ENCODE results near the gene MDP1.

MDP1 gene

GRCh38 chr14:24190416-24190815 is 25.4 kb downstream of the MDP1 start:
- Mint-ChIP-seq H3K27me3 (no peaks in the 10 kb centered on the region), H3K4me3 (no peak overlapping the region), H3K4me1 (peaks cover 33% of the 10 kb centered on the region), H3K36me3 (peaks cover 13% of the 10 kb centered on the region), H3K9me3 (no peaks in the 10 kb centered on the region), H3K27ac (no peak overlapping the region)
- no peak for DNase-seq (ENCODE audit: low spot score in 2 of 2)
- ATAC-seq (ENCODE audit: low read depth), result no peak

GRCh38 chr14:24189460-24189859 is 26.4 kb downstream of the MDP1 start:
- DNase-seq (ENCODE audit: low spot score in 2 of 2) (no peak), ATAC-seq (ENCODE audit: low read depth) (no peak)
- no peak overlapping the region for H3K4me3 Mint-ChIP-seq
- peak overlapping the region; percentile 93 for H3K27ac Mint-ChIP-seq
- H3K4me1 Mint-ChIP-seq, result peaks cover 26% of the 10 kb centered on the region
- no peaks in the 10 kb centered on the region for H3K9me3 Mint-ChIP-seq
- H3K27me3 Mint-ChIP-seq, result no peaks in the 10 kb centered on the region
- H3K36me3 Mint-ChIP-seq, result peaks cover 15% of the 10 kb centered on the region

- Mint-ChIP-seq H3K27me3 (no peaks in the 10 kb centered on the region), H3K4me3 (peak overlapping the region; percentile 89), H3K27ac (peak overlapping the region; percentile 93), H3K36me3 (peaks cover 15% of the 10 kb centered on the region), H3K4me1 (peaks cover 21% of the 10 kb centered on the region), H3K9me3 (no peaks in the 10 kb centered on the region)
- DNase-seq (ENCODE audit: low spot score in 2 of 2) (no peak), ATAC-seq (ENCODE audit: low read depth) (no peak)
These were observed 26.8 kb downstream of the MDP1 start for GRCh38 chr14:24189059-24189375.

GRCh38 chr14:24188251-24189058 is 27.4 kb downstream of the MDP1 start, which contains the start of gene IPO4:
Gene IPO4 (minus strand): TSS chr14:24188816. CDS start chr14:24188787, 29 bp downstream.
- DNase-seq (ENCODE audit: low spot score in 2 of 2) (peak; percentile 82 to 89), ATAC-seq (ENCODE audit: low read depth) (peak; percentile 97)
- H3K27ac Mint-ChIP-seq, result peak within 1 kb of the TSS; percentile 93
- peaks cover 20% of the 10 kb centered on the region for H3K4me1 Mint-ChIP-seq
- H3K9me3 Mint-ChIP-seq, result no peaks in the 10 kb centered on the region
- peak within 1 kb of the TSS; percentile 89 for H3K4me3 Mint-ChIP-seq
- no peaks in the 10 kb centered on the region for H3K27me3 Mint-ChIP-seq
- peaks cover 15% of the 10 kb centered on the region for H3K36me3 Mint-ChIP-seq

GRCh38 chr14:24187539-24187915 is 28.3 kb downstream of the MDP1 start:
- DNase-seq (ENCODE audit: low spot score in 2 of 2) (no peak), ATAC-seq (ENCODE audit: low read depth) (no peak)
- peak overlapping the region; percentile 93 for H3K27ac Mint-ChIP-seq
- no peaks in the 10 kb centered on the region for H3K27me3 Mint-ChIP-seq
- H3K9me3 Mint-ChIP-seq, result no peaks in the 10 kb centered on the region
- H3K4me3 Mint-ChIP-seq, result peak overlapping the region; percentile 89
- peaks cover 19% of the 10 kb centered on the region for H3K4me1 Mint-ChIP-seq
- peaks cover 12% of the 10 kb centered on the region for H3K36me3 Mint-ChIP-seq

- H3K27ac Mint-ChIP-seq, result peak overlapping the region; percentile 40
- ATAC-seq (ENCODE audit: low read depth), result no peak
- peak overlapping the region; percentile 75 for H3K4me3 Mint-ChIP-seq
- no peaks in the 10 kb centered on the region for H3K27me3 Mint-ChIP-seq
- H3K4me1 Mint-ChIP-seq, result peaks cover 18% of the 10 kb centered on the region
- H3K9me3 Mint-ChIP-seq, result no peaks in the 10 kb centered on the region
- no peak for DNase-seq (ENCODE audit: low spot score in 2 of 2)
- H3K36me3 Mint-ChIP-seq, result peaks cover 10% of the 10 kb centered on the region
These were observed 28.9 kb downstream of the MDP1 start for GRCh38 chr14:24186831-24187538.

- Mint-ChIP-seq H3K9me3 (no peaks in the 10 kb centered on the region), H3K4me3 (no peak overlapping the region), H3K4me1 (peaks cover 21% of the 10 kb centered on the region), H3K27ac (peak overlapping the region; percentile 62), H3K27me3 (no peaks in the 10 kb centered on the region), H3K36me3 (peaks cover 16% of the 10 kb centered on the region)
- no peak for ATAC-seq (ENCODE audit: low read depth)
- no peak for DNase-seq (ENCODE audit: low spot score in 2 of 2)
These were observed 30.1 kb downstream of the MDP1 start for GRCh38 chr14:24185741-24186140.

- Mint-ChIP-seq H3K36me3 (peaks cover 16% of the 10 kb centered on the region), H3K27me3 (no peaks in the 10 kb centered on the region), H3K4me1 (peaks cover 20% of the 10 kb centered on the region), H3K27ac (no peak overlapping the region), H3K9me3 (no peaks in the 10 kb centered on the region), H3K4me3 (no peak overlapping the region)
- DNase-seq (ENCODE audit: low spot score in 2 of 2), result no peak
- ATAC-seq (ENCODE audit: low read depth), result no peak
These were observed 30.8 kb downstream of the MDP1 start for GRCh38 chr14:24185026-24185425.

GRCh38 chr14:24184104-24184970 is 31.5 kb downstream of the MDP1 start:
- Mint-ChIP-seq H3K27ac (no peak overlapping the region), H3K4me3 (no peak overlapping the region)
- ATAC-seq (ENCODE audit: low read depth), result no peak

GRCh38 chr14:24183014-24183481 is 32.8 kb downstream of the MDP1 start:
- Mint-ChIP-seq H3K4me1 (peaks cover 18% of the 10 kb centered on the region), H3K27ac (no peak overlapping the region), H3K27me3 (no peaks in the 10 kb centered on the region), H3K36me3 (peaks cover 13% of the 10 kb centered on the region), H3K4me3 (no peak overlapping the region), H3K9me3 (no peaks in the 10 kb centered on the region)
- DNase-seq (ENCODE audit: low spot score in 2 of 2) (no peak), ATAC-seq (ENCODE audit: low read depth) (no peak)

More at GRCh38 chr14:24184104-24184970, 31.5 kb downstream of the MDP1 start:
- Mint-ChIP-seq H3K9me3 (no peaks in the 10 kb centered on the region), H3K4me1 (peaks cover 19% of the 10 kb centered on the region), H3K27me3 (no peaks in the 10 kb centered on the region), H3K36me3 (peaks cover 15% of the 10 kb centered on the region)
- DNase-seq (ENCODE audit: low spot score in 2 of 2), result no peak

- ATAC-seq (ENCODE audit: low read depth) (no peak), DNase-seq (ENCODE audit: low spot score in 2 of 2) (no peak)
- Mint-ChIP-seq H3K9me3 (no peaks in the 10 kb centered on the region), H3K4me1 (peaks cover 13% of the 10 kb centered on the region), H3K36me3 (peaks cover 13% of the 10 kb centered on the region), H3K4me3 (no peak overlapping the region), H3K27me3 (no peaks in the 10 kb centered on the region), H3K27ac (no peak overlapping the region)
These were observed 33.6 kb downstream of the MDP1 start for GRCh38 chr14:24182110-24182882.

GRCh38 chr14:24181371-24182077 is 34.3 kb downstream of the MDP1 start:
- H3K36me3 Mint-ChIP-seq, result peaks cover 15% of the 10 kb centered on the region
- no peaks in the 10 kb centered on the region for H3K9me3 Mint-ChIP-seq
- peaks cover 9% of the 10 kb centered on the region for H3K4me1 Mint-ChIP-seq
- no peak overlapping the region for H3K27ac Mint-ChIP-seq
- ATAC-seq (ENCODE audit: low read depth) (peak; percentile 6), DNase-seq (ENCODE audit: low spot score in 2 of 2) (no peak)
- H3K27me3 Mint-ChIP-seq, result no peaks in the 10 kb centered on the region
- no peak overlapping the region for H3K4me3 Mint-ChIP-seq
